Renal cortex interstitium (tissue), 15 donors: ENCODE data around the gene CDC42EP2. TPM values are rescaled to one million over a fixed set of nuclear protein-coding genes. Genes with fewer than 3 reads are reported as not detected.
A peak's percentile ranks its signal among the peaks of the same experiment; 100 is the strongest.

Experiments
- DNase-seq, 11 donors: peaks; one replicate each; pipeline ENCODE4 v3.0.0-alpha.2; 2013; ENCODE audit warnings: low read depth in 9 of 11, low spot score in 4 of 11; ENCODE audit errors: extremely low read depth in 1 of 11
- long read RNA-seq, 16 experiments: transcript quantifications; one replicate each; lab custom pipeline, GENCODE V29; 2026
- polyA plus RNA-seq, 3 donors: library from polyadenylated mRNA; unstranded; fragments of 120-200 nt; gene quantifications; one replicate each; pipeline ENCODE4 v1.2.1, GENCODE V29; 2013; ENCODE audit not compliant: insufficient read length in 3 of 3

Gene CDC42EP2, protein sequence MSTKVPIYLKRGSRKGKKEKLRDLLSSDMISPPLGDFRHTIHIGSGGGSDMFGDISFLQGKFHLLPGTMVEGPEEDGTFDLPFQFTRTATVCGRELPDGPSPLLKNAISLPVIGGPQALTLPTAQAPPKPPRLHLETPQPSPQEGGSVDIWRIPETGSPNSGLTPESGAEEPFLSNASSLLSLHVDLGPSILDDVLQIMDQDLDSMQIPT
- polyA plus RNA-seq = 10 to 100 TPM in 2 of 3 donors, 1 to 10 TPM in 1; 8.8 to 12.7 (median 11.3) TPM
- long read RNA-seq, donor 1, transcript CDC42EP2-201 (2 exons, 2,023 nt) = major isoform, 5 of 5 reads
- long read RNA-seq, donor 1, partial matches to known transcripts = 0 of 5 reads
- long read RNA-seq, donor 1, other reads (novel, unspliced or antisense) = 0 of 5 reads
- long read RNA-seq, donor 2, partial matches to known transcripts = 0 of 2 reads
- long read RNA-seq, donor 2, other reads (novel, unspliced or antisense) = 0 of 2 reads
- long read RNA-seq, donor 3, transcript CDC42EP2-201 (2 exons, 2,023 nt) = major isoform, 14 of 14 reads
- long read RNA-seq, donor 3, partial matches to known transcripts = 0 of 14 reads
- long read RNA-seq, donor 3, other reads (novel, unspliced or antisense) = 0 of 14 reads
- long read RNA-seq, donor 4, transcript CDC42EP2-201 (2 exons, 2,023 nt) = major isoform, 13 of 13 reads
- long read RNA-seq, donor 4, partial matches to known transcripts = 0 of 13 reads
- long read RNA-seq, donor 4, other reads (novel, unspliced or antisense) = 0 of 13 reads
- long read RNA-seq, donor 5 = 0 reads
- long read RNA-seq, donor 6, transcript CDC42EP2-201 (2 exons, 2,023 nt) = major isoform, 7 of 7 reads
- long read RNA-seq, donor 6, partial matches to known transcripts = 0 of 7 reads
- long read RNA-seq, donor 6, other reads (novel, unspliced or antisense) = 0 of 7 reads
- long read RNA-seq, donor 7, transcript CDC42EP2-201 (2 exons, 2,023 nt) = major isoform, 11 of 11 reads
- long read RNA-seq, donor 7, partial matches to known transcripts = 0 of 11 reads
- long read RNA-seq, donor 7, other reads (novel, unspliced or antisense) = 0 of 11 reads
- long read RNA-seq, donor 8, transcript CDC42EP2-201 (2 exons, 2,023 nt) = major isoform, 24 of 24 reads
- long read RNA-seq, donor 8, partial matches to known transcripts = 0 of 24 reads
- long read RNA-seq, donor 8, other reads (novel, unspliced or antisense) = 0 of 24 reads
- long read RNA-seq, donor 9, transcript CDC42EP2-201 (2 exons, 2,023 nt) = major isoform, 7 of 7 reads
- long read RNA-seq, donor 9, partial matches to known transcripts = 0 of 7 reads
- long read RNA-seq, donor 9, other reads (novel, unspliced or antisense) = 0 of 7 reads
- long read RNA-seq, donor 10, transcript CDC42EP2-201 (2 exons, 2,023 nt) = major isoform, 15 of 15 reads
- long read RNA-seq, donor 10, partial matches to known transcripts = 0 of 15 reads
- long read RNA-seq, donor 10, other reads (novel, unspliced or antisense) = 0 of 15 reads
- long read RNA-seq, donor 11, transcript CDC42EP2-201 (2 exons, 2,023 nt) = major isoform, 8 of 8 reads
- long read RNA-seq, donor 11, partial matches to known transcripts = 0 of 8 reads
- long read RNA-seq, donor 11, other reads (novel, unspliced or antisense) = 0 of 8 reads
- long read RNA-seq, donor 12, partial matches to known transcripts = 0 of 3 reads
- long read RNA-seq, donor 12, other reads (novel, unspliced or antisense) = 0 of 3 reads
- long read RNA-seq, donor 13 = 0 reads
- long read RNA-seq, donor 14, transcript CDC42EP2-201 (2 exons, 2,023 nt) = major isoform, 7 of 7 reads
- long read RNA-seq, donor 14, partial matches to known transcripts = 0 of 7 reads
- long read RNA-seq, donor 14, other reads (novel, unspliced or antisense) = 0 of 7 reads
- long read RNA-seq, donor 15, transcript CDC42EP2-201 (2 exons, 2,023 nt) = major isoform, 5 of 5 reads
- long read RNA-seq, donor 15, partial matches to known transcripts = 0 of 5 reads
- long read RNA-seq, donor 15, other reads (novel, unspliced or antisense) = 0 of 5 reads
- long read RNA-seq, donor 16, transcript CDC42EP2-201 (2 exons, 2,023 nt) = major isoform, 23 of 23 reads
- long read RNA-seq, donor 16, partial matches to known transcripts = 0 of 23 reads
- long read RNA-seq, donor 16, other reads (novel, unspliced or antisense) = 0 of 23 reads

DNA sequence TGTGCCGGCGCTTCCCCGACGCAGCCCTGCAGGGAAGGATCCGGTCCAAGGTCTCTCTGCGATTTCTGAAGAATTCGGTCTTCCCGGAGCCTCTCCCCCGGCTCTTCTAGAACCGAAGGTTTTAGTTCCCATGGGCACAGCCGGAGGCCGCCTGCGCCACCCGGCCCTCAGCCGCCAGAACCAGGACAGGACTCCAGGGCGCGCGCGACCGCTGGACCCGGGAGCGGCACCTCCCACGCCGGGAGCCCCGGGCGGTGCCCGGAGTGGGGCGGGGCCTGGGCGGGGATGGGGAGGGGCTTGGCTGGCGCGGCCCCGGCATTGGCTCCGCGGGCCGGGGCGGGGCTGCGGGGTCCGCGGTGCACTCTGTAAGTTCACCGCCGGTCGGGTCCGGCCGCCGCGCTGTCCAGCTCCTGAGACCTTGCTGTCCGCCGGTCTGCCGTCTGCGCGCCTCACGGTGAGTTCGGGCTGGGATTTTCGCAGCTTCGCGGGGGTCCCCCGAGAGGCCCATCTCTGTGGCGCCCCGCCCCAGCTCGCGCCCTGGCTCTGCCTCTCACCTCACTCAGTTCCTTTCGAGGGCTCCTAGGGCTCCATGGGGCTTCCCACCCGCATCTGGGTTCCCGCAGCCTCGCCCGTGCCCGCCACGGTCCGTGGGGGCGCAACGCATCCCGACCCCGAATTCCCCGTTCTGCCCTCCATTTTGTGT, at the start of gene CDC42EP2:
Gene CDC42EP2, plus strand, starts transcription at position 366 of the 703 bp plus-strand sequence. CDS start 6,033 bp downstream, outside the sequence.
- peak in 5 of 11 donors; percentile 79 to 84 (median 83) for DNase-seq

DNA sequence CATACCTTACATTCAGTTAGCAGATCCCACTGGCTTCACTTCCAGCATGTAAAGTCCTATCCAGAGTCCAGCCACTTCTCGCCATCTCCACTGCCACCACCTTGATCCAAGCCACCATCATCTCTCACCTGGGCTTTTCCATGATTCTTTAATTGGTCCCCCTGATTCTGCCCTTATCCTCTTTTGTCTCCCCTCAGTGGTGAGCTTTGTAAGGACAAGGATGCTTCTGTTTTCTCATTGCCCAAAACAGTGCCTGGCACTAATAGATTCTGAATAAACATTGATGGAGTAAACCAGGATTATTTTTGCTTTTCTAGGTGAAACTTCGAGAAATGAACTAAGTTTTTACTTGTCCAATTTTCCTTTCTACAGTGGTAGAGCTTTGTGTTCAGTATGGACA, 48.5 kb upstream of the CDC42EP2 start:
- DNase-seq = no peak

DNA sequence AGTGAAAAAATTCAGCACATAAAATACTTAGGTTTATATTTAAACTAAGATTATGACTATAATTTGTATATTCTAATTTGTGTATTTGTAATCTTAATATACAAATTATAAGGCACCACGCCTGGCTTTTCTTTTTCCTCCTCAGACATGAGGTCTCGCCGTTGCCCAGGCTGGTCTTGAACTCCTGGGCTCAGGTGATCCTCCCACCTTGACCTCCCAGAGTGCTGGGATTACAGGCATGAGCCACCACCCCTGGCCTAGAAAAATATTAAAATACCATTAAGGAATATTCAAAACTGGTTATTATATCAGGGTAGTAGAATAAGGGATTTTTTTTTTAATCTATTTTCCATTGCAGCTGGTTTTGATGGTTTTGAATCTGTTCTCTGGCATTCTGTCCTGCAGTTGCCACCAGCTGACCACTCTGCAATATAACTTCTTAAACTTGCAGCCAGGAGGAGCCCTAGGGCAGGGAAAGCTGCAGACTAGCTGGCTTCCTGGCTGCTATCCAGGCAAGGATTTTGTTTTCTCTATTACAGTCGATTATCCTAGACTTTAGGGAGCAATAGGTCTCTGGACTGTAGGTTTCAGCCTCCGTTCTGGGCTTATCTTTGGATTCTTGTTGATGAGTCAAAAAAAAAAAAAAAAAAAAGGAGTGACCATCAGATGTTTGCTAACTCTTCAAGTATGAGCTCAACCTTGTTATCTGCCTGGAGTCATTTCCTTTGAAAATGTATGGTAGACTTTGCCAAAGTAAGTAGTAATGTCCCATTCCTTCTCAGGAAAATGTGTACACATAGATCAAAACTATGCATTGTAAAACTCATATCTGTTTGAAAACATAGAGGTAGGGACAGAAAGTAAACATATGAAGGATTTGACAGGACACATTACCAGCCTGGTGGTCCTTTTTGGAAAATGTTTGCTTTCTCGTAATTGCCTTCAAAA, 39.7 kb upstream of the CDC42EP2 start:
- DNase-seq = peak in 8 of 11 donors; percentile 58 to 80 (median 73)

DNA sequence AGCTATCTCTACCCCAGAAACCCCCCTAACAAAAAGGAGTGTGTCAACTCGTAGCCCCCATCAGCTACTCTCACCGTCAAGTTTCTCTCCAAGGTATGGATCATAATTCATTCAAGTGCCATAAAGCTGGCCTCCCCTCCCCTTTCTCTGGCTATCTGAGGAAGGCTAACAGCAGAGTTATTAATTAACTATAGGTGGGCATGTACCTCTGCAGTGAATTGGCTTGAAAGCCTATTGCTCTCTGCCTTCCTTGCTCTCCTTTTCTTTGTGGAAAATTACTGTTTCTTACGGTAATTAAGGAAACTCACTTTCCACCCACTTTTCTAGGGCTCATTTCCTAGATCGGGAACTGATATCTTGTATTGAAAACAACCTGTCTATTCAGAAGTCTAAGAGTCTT, 38.8 kb upstream of the CDC42EP2 start:
- no peak for DNase-seq

DNA sequence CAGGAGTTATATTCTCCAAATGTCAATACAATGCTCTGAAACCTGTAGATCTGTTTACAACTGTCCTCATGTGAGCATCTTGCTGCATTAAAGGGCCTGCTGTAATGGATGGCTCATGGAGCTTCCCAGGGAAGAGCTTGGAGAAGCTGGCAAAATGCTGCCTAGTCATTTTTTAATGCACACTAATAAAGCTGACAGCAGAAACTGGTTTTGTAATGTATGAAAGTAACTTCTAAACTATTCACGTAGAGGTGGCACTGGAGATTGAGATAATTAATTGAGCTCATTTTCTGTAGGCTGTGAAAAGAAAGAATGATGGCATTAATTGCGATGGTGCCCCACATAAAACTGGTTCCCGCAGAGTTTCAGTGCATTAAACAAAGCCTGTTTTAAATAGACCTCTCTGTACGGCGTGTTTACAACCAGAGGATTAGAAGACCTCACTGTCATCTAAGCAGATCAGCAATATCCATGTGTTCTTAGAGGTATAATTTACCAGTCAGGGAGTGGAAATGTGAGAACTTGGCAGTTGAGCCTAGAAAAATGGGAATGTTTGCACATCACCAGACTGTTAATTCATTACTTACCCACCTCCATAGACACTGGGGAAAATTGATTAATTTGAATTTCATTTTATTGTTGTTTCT, 36.9 kb upstream of the CDC42EP2 start:
- DNase-seq = no peak

DNA sequence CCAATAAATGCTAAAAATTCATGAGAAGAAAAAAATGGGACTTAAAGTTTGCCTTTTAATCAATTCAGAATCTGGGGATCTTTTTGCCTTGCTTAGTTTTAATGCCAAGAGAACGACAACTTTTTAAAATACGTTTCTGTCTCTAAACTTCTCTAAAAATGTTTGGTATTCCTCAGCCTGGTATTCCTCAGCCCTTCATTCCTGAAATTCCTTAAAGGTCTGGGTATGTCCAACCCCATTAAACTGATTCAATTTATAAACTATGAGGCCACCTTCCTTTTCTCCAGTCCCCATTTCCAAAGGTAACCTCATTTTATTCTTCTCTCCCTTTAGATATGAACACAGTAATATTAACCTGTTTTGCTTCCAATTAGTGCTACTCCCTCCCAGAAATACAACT, 36.3 kb upstream of the CDC42EP2 start:
- no peak for DNase-seq

DNA sequence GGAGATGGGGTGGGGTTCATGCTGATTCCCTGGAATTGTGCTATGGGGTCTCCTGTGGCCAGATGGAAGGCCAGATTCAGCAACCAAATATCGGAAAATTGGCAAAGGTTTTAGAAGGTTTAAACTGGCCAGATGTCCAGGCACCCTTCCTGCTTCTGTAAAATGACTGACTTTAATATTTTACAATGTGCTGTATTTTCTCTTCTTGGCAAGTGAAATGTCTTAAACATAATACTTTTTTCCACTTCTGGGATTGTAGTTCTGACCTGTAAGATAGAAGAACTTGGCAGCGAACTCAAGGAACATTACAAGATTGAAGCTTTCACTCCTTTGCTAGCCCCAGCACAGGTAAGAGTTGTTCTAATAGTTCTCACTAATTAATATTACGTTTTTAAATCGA, 35.4 kb upstream of the CDC42EP2 start:
- no peak for DNase-seq

DNA sequence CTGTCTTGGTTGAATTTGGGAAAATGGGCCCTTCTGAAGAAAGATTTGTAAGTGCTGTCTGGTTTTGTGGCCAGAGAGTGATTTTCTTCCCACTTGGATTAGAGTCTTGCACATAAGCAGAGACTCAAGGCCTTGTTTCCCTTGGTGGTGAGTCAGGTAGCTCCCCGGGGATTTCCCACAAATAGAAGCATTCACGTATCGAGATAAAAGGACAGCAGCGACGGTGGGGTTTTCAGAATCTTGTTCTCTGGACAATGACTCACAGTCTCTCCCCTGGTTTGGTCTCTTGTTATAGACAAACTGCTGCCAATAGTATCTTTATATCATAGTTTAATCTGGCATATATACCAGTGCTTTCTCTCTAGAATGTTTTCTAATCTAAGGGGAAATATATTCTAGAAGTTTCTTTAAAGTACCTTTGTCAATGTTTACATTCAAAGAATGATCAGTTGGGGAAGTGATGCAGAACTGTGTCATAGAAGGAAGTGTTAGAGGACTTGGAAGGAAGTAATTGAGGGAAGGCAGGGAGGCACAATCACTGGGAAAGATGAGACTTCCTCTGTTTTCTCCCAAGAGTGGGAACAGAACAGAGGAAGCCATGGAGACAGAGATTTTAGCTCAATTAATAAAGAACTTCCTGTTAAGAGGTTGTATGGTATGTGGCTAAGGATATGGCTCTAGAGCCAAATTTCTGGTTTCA, 34.8 kb upstream of the CDC42EP2 start:
- DNase-seq = no peak

DNA sequence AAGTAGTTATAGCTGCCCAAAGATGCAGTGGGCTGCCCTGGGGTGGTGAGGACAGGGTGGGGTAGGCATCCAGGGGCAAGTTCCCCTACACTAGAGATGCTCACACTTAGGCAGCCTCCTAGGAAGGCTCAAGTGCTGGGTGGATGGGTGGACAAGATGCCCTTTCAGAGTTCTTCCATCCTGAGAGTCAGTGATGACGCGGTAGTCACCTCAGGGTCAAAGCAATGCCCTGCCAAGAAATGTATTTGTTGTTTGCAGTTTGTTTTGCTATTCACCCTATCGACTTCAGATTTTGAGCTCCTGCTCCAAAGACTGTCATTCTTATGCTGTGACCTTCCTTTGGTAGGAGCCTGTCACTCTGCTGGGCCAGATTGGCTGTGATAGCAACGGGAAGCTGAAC, 34.0 kb upstream of the CDC42EP2 start:
- no peak for DNase-seq

DNA sequence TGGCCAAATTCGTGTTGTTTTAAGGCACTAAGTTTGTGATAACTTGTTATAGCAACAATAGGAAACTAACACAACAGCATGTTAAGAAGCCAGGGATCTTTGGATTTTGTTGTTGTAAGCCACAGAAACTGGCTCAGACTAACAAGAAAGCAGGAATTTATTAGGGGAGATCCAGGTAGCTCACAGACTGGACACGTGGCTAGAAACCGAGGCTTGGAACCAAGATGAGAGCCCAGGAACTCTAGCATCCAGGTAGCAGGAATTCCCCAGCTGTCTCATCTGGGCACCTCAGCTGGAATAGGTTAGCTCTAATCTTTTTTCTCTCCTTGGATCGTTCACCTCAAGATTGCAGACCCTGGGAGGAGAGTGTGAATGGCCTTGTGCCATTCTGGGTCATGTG, 28.0 kb upstream of the CDC42EP2 start:
- no peak for DNase-seq

DNA sequence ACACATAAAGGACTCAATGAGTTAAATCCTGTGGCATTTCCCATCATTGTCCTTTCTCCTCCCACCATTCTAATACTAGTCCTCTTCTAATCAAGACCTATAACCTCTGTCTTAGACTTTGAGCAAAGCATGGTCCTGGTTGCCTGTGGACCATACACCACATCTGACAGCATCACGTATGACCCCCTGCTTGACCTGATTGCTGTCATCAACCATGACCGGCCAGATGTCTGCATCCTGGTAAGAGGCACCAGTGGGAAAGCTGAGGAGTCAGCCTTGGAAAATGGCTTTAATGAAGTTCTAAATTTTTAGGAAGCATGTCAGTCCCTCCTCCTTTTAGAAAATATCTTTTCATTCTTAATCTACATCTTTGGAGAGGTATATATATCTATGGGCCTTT, 27.1 kb upstream of the CDC42EP2 start:
- DNase-seq = no peak

DNA sequence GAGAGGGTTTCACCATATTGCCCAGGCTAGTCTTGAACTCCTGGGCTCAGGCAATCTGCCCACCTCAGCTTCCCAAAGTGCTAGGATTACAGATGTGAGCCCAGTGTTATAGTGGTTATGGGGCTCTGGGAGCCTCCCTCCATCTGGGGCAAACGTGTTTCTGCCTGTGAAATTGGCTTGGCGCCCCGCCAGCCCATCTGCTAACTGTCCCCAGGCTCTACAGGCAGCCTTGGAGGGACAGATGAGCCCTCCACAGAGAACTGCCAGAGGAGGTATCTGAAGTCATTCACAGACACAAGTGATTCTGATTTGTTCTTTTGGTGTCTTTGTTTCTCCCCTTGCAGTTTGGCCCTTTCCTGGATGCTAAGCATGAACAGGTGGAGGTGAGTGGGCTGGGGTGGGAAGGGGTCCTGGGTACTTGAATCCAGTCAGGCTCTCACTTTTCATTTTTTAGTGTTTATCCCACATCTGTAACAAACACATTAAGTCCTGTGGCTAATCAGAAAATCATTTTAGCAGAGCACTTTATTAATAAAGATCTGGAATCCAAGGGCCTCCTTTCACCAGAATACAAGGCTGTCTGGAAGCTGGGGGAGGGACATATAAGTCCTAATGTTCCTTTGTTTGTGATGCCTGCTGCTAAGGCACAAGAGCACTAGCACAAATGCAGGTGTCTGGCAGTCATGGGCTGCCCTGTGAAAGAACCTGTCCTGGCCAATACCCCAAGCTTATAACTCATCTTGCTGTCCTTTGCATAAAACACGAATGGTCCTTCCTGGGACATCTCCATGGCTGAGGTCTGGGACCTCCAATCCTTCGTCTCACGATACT, 25.7 kb upstream of the CDC42EP2 start:
- no peak for DNase-seq

DNA sequence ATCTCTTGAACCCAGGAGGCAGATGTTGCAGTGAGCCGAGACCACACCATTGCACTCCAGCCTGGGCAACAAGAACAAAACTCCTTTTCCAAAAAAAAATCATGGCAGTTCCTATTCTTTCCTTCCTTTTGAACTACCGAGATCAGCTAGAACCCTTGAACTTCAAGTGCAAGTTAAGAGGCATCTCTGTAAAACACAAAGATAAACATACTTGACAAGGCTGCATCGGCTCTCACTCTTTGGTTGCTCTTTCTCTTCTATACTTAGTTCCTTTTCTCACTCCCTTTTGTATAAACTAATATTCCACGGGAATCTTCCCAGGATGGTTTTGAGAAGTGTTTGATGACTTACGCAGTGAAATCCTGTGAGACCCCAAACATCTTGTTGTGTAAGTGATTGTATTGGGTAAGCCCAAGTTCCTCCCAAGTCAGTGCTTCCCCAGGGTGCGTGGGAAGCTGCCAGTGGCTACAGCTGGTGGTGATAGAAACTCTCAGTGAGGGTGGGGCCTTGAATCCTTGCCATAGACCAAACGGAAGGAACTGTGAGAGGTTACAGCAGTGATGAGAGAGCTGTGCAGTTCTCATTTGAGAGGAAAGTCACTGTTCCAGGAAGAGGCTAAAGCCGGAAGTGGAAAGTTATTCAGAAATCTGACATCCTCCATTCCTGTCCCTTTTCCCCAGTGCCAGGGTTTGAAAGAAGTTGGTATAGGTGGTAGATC, 24.1 kb upstream of the CDC42EP2 start:
- DNase-seq = peak in 3 of 11 donors; percentile 34 to 59 (median 47)
